Fibroblast of lung (primary cell): Measurements from ENCODE around the gene PRLR.

Experiments used
- EZH2 ChIP-seq: IDR thresholded peaks from 2 replicates; pipeline ENCODE4 v1.5.1; 2012; ENCODE audit warnings: low read length, control low read depth, mild to moderate bottlenecking; ENCODE audit errors: missing control alignments
- TF ChIP-seq, protein P1 (sequence below), 2 donors: IDR thresholded peaks in 1 of 2; conservative IDR thresholded peaks in 1 of 2; 1 replicate in 1 of 2; 2 replicates in 1 of 2; pipeline ENCODE4 v1.5.1; 2011 to 2012; ENCODE audit warnings: low read length in 2 of 2, control low read depth in 1 of 2, inconsistent platforms in 1 of 2, low read depth in 1 of 2, mild to moderate bottlenecking in 1 of 2

DNA sequence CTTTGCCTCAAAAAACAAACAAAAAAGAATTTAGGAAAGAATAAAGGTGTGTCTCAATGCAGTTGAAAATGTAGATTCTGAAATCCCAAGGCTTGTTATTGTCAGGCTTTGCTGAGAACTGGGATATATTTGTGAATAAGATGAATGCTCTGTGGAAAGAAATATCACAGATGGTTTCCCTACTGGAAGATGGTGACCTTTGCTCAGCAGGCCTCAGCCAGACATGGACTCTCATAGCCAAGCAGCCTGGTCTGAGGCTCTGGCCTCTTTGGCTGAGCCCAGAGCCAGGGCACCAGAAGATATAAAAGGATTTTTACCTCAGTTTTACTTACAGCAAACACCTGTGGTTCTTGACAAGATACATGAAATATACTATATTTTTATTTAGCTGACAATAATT, 219.6 kb downstream of the PRLR start:
- TF ChIP-seq, protein P1, sequence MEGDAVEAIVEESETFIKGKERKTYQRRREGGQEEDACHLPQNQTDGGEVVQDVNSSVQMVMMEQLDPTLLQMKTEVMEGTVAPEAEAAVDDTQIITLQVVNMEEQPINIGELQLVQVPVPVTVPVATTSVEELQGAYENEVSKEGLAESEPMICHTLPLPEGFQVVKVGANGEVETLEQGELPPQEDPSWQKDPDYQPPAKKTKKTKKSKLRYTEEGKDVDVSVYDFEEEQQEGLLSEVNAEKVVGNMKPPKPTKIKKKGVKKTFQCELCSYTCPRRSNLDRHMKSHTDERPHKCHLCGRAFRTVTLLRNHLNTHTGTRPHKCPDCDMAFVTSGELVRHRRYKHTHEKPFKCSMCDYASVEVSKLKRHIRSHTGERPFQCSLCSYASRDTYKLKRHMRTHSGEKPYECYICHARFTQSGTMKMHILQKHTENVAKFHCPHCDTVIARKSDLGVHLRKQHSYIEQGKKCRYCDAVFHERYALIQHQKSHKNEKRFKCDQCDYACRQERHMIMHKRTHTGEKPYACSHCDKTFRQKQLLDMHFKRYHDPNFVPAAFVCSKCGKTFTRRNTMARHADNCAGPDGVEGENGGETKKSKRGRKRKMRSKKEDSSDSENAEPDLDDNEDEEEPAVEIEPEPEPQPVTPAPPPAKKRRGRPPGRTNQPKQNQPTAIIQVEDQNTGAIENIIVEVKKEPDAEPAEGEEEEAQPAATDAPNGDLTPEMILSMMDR (conservative IDR thresholded peaks at IDR 0.05 in 1 of 2, IDR thresholded peaks at IDR 0.05 in 1 of 2; ENCODE audit: low read depth in 1 of 2, low read length in 2 of 2): no peak
- TF ChIP-seq EZH2: no peak
